Gastroesophageal sphincter (tissue), 4 donors: ENCODE results near the gene TFAP2B. TPM values are rescaled to one million over a fixed set of nuclear protein-coding genes. Genes with fewer than 3 reads are reported as not detected.

ENCODE experiments used
- ATAC-seq: fragments of 150-250 bp; one replicate; pipeline ENCODE4 v1.9.1; 2016; ENCODE audit warnings: mild to moderate bottlenecking, moderate library complexity
- H3K27ac ChIP-seq, 4 donors: fragments of 200-600 bp; sonication (generic) in 3 of 4; 1 replicate in 3 of 4; 2 replicates in 1 of 4; pipeline ENCODE4 v1.5.1; 2016 to 2019
- H3K27me3 ChIP-seq: fragments of 200-600 bp; sonication (generic); one replicate; pipeline ENCODE4 v1.5.1; 2019
- H3K36me3 ChIP-seq, 2 donors: fragments of 200-600 bp; sonication (generic); one replicate each; pipeline ENCODE4 v1.5.1; 2019; ENCODE audit warnings: control low read depth in 1 of 2
- H3K4me1 ChIP-seq, 3 donors: fragments of 200-600 bp; sonication (generic); 1 replicate in 2 of 3; 2 replicates in 1 of 3; pipeline ENCODE4 v1.5.1; 2016 to 2019; ENCODE audit warnings: control low read depth in 2 of 3
- H3K4me3 ChIP-seq, 2 donors: fragments of 200-600 bp; sonication (generic); one replicate each; pipeline ENCODE4 v1.5.1; 2019; ENCODE audit warnings: mild to moderate bottlenecking in 1 of 2, moderate library complexity in 1 of 2
- H3K9me3 ChIP-seq, 3 donors: fragments of 200-600 bp; sonication (generic); one replicate each; pipeline ENCODE4 v1.5.1; 2017 to 2019; ENCODE audit warnings: control low read depth in 2 of 3
- EP300 ChIP-seq: sonication (generic); formaldehyde crosslinking; IDR thresholded peaks from one replicate; pipeline ENCODE4 v1.6.1; 2017; ENCODE audit warnings: antibody characterized with exemption, mild to moderate bottlenecking
- POLR2A ChIP-seq, 2 donors: fragments of 450-650 bp; IDR thresholded peaks; one replicate each; pipeline ENCODE4 v1.6.1; 2017; ENCODE audit warnings: antibody characterized with exemption in 2 of 2, mild to moderate bottlenecking in 2 of 2, moderate library complexity in 1 of 2
- POLR2AphosphoS5 ChIP-seq: sonication (generic); formaldehyde crosslinking; IDR thresholded peaks from one replicate; pipeline ENCODE4 v1.6.1; 2017; ENCODE audit warnings: antibody characterized with exemption
- WGBS, 2 donors: methylation state at CpG; one replicate each; pipeline ENCODE4 v1.1.5; 2018; ENCODE audit warnings: low coverage in 1 of 2; 5-methylcytosine and 5-hydroxymethylcytosine counted together
- total RNA-seq, 4 donors: library from RNA; depleted of rRNA; stranded (reverse); fragments of >200 nt; gene quantifications; one replicate each; pipeline ENCODE4 v1.1.0, GENCODE V29; 2016
- TF ChIP-seq, protein P1 (sequence below), 4 experiments: fragments of 200-600 bp in 2 of 4; fragments of 450-650 bp in 2 of 4; sonication (generic) in 1 of 4; IDR thresholded peaks; one replicate each; pipeline ENCODE4 v1.5.1; 2017 to 2019; ENCODE audit warnings: antibody characterized with exemption in 4 of 4, mild to moderate bottlenecking in 2 of 4, moderate library complexity in 2 of 4

Gene TFAP2B
- total RNA-seq, 4 donors from 2014 or later = 0.25 TPM; not detected in 3

DNA sequence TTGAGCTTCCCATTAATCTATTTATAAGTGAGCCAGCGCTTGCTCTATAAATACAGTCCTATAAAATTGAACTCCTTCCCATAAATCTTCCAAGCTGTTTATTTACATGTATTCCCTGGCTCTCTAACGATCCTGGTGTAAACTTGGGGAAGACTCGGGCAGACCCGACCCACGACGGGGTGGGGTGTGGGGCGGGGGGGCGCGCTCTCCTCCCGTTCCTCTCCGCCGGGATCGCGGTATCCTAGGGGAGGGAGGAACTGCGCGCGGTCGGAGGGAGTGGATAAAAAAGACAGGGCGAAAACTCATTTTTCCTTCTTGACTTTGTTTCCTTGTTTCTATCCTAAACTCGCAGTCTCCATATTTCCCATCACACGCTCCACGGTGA is 31.1 kb downstream of the TFAP2B start:
- H3K36me3 ChIP-seq = no peaks in the 10 kb centered on the region
- H3K27ac ChIP-seq = no peak overlapping the region
- no peak for ATAC-seq
- peaks cover 96% of the 10 kb centered on the region for H3K27me3 ChIP-seq
- 4% methylated on average over 14 to 19 of the region's 22 CpGs for WGBS, 2 donors
- no peaks in the 10 kb centered on the region for H3K9me3 ChIP-seq
- peaks cover 0 to 18% (median 6%) of the 10 kb centered on the region in 3 donors for H3K4me1 ChIP-seq
- H3K4me3 ChIP-seq = peak overlapping the region in 1 of 2 donors; percentile 36
- TF ChIP-seq, protein P1, sequence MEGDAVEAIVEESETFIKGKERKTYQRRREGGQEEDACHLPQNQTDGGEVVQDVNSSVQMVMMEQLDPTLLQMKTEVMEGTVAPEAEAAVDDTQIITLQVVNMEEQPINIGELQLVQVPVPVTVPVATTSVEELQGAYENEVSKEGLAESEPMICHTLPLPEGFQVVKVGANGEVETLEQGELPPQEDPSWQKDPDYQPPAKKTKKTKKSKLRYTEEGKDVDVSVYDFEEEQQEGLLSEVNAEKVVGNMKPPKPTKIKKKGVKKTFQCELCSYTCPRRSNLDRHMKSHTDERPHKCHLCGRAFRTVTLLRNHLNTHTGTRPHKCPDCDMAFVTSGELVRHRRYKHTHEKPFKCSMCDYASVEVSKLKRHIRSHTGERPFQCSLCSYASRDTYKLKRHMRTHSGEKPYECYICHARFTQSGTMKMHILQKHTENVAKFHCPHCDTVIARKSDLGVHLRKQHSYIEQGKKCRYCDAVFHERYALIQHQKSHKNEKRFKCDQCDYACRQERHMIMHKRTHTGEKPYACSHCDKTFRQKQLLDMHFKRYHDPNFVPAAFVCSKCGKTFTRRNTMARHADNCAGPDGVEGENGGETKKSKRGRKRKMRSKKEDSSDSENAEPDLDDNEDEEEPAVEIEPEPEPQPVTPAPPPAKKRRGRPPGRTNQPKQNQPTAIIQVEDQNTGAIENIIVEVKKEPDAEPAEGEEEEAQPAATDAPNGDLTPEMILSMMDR (IDR thresholded peaks at IDR 0.05) = no peak
- TF ChIP-seq EP300 (no peak), POLR2A (IDR thresholded peaks at IDR 0.05) (no peak), POLR2AphosphoS5 (no peak)

DNA sequence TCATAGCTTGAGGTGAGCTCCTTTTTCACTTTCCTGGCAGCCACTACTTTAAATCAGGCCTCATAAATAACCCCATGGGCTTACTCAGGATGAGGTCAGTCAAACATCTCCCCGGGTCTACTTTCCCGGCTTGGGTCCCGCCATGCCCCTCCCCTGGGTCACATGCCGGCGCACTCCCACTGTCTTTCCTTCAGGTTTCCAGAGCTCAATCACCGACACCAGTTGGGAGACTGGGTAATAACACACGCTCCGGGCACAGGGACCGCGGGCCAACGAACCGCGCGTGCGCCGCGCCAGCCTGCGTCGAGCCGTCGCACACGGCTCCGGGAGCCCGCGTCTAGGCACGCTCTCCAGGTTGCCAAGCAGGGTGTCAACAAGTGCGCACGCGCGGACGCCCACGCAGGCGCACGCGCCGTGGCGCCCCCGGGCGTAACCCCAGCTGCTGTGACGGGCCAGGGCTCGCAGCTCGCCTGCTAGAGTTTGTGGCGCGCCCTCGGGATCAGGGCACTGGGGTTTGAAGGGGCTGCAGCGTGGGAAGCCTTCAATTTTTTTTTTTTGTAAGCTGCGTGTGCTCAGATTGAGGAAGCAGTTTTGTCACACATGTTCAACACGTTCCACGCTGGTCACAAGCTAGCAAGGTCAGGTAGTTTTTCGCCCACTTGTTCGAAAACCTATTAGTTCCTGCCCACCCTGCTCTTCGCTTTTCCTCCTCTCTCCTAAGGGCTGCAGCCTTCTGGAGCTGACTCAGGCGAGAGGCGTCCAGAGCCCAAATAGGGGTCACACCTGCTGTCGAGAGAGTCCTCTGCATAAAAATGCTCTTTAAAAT is 31.8 kb downstream of the TFAP2B start:
- TF ChIP-seq POLR2AphosphoS5 = no peak
- no peak for TF ChIP-seq EP300
- no peak for TF ChIP-seq POLR2A (IDR thresholded peaks at IDR 0.05)
- TF ChIP-seq, protein P1 (IDR thresholded peaks at IDR 0.05) = no peak
- H3K36me3 ChIP-seq = no peaks in the 10 kb centered on the region
- H3K27ac ChIP-seq = no peak overlapping the region
- WGBS, 2 donors = 4% methylated on average over 9 to 12 of the region's 55 CpGs
- peak overlapping the region in 1 of 2 donors; percentile 36 for H3K4me3 ChIP-seq
- no peaks in the 10 kb centered on the region for H3K9me3 ChIP-seq
- H3K27me3 ChIP-seq = peaks cover 95% of the 10 kb centered on the region
- peaks cover 0 to 18% (median 6%) of the 10 kb centered on the region in 3 donors for H3K4me1 ChIP-seq
- no peak for ATAC-seq

DNA sequence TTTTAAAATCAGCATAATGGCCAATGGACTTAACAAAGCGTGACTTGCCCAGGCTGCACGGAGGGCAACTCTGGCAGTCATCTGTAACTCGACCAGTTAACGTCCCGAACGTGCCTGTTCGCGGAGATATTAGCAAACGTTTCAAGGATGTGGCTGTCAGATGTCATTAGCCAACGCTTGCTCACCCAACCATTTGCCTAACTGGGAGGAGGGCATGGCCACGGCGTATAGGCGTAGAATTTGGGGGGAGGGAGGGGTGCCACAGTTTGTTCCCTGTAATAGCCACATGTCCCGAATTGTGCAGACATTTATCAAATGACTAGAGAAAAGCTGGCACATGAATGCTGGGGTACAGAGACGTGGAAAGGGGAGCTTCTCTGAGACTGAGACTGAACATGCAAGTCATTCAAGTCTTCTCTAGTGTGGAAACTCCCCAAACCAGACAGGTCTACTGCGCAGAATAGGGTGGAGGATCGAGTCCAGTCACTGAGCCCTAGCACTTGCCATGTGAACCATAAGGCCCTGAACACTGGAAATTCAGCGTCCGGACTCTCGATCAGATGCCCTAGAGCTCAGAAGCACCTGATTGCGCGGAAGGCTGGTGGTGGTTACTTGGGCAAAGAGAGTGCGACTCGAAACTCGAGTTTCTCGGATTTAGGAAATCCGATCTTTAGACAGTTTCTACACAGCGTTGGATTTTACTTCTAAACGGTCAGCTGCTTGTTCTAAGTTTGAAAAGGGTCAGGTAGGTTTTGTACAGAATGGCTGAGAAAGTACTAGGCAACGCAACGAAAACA is 32.6 kb downstream of the TFAP2B start:
- no peaks in the 10 kb centered on the region for H3K9me3 ChIP-seq
- H3K27me3 ChIP-seq = peaks cover 87% of the 10 kb centered on the region
- H3K4me1 ChIP-seq = peaks cover 0 to 18% (median 6%) of the 10 kb centered on the region in 3 donors
- H3K27ac ChIP-seq = no peak overlapping the region
- 11 to 24% methylated on average over 15 to 17 of the region's 31 CpGs for WGBS, 2 donors
- TF ChIP-seq POLR2AphosphoS5 (no peak), POLR2A (IDR thresholded peaks at IDR 0.05) (no peak), EP300 (no peak)
- TF ChIP-seq, protein P1 (IDR thresholded peaks at IDR 0.05) = no peak
- ATAC-seq = no peak
- H3K36me3 ChIP-seq = no peaks in the 10 kb centered on the region
- H3K4me3 ChIP-seq = no peak overlapping the region

DNA sequence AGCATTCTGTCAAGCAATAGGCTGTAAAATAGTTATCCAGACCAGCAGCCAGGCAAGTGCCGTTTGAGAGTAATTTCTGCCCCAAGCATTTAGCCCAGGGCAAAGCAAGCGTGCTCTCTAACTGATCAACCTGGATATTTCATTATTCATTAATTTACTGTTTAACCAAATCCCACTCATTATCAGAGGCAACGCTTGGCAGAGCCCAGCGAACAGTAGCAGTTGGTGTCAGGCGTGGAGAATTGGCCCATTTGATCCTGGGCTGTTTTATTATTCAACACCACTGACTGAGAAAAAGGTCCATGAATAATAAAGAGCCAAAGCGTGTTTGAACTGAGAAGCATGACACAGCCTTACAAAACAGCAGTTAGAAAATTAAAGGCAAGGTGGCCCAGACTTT is 35.3 kb downstream of the TFAP2B start:
- Histone ChIP-seq H3K4me1 (peaks cover 0 to 18% (median 6%) of the 10 kb centered on the region in 3 donors), H3K27ac (no peak overlapping the region), H3K27me3 (peaks cover 66% of the 10 kb centered on the region), H3K4me3 (no peak overlapping the region), H3K36me3 (no peaks in the 10 kb centered on the region), H3K9me3 (peaks cover 0 to 11% (median 0%) of the 10 kb centered on the region in 3 donors)
- TF ChIP-seq EP300 = no peak
- TF ChIP-seq POLR2AphosphoS5 = no peak
- no peak for TF ChIP-seq POLR2A (IDR thresholded peaks at IDR 0.05)
- TF ChIP-seq, protein P1 (IDR thresholded peaks at IDR 0.05) = no peak
- no peak for ATAC-seq
- 10 to 30% methylated on average over 3 to 4 of the region's 6 CpGs for WGBS, 2 donors
